ENCODE measurements around the gene CREBL2.
"Not testable (repeated sequence)": the region's sequence is repeated elsewhere in the genome, so short reads cannot be mapped to it uniquely, and the experiment has no call there.

Gene CREBL2

DNA sequence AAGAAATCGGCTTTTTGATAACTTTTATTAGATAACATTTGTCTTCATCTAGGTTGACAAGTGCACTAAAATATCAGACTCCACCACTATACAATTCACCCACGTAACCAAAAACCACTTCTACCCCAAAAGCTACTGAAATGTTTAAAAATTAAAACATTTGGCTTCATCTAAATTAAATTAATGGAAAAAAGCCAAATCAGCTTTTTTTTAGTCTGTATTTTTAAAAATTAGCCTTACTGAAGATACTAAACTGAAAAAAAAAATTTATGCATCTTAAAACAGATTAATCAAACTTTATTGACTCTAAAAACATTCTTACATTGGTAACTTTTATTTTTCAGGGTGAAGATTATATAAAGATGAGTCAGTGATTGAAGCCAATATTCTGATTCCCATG, 30.0 kb downstream of the CREBL2 start:
- no peak for DNase-seq

DNA sequence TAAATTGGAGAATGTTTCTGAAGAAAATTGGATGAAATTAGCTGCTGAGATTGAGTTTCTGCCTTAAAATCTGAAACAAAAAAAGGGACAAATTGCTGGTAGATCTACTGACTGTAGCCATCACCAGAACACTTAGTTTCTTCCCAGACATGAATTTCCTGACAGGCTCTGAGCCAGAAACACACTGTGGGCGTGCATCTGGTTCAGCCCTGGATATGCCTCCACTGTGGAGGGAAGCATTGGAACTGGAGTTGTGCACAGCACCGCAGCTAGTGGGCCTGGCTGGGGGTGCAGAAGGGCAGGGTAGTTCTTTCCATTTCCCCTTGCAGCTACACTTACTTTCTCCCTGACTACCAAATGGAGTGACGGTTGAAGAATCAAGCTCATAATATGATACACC, 31.2 kb downstream of the CREBL2 start:
- DNase-seq = no peak

DNA sequence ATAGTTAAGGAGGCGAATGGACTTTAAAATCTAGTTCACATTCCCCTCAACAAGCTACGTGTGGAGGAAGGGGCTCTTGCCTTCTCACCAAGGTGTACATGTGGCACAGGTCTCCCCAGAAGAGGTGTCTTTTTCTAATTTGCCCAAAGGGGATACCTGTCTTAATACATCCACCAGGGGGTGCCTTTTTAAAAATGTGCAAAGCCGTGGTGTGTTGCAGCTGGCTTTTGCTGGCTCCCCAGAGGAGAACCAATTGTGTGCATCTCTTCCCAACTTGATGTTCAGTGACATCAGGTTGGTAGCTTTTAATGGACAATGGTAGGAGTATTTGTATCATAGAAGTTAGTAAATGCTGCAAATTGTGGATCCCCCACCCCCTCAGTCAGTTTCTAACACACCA, 33.8 kb downstream of the CREBL2 start:
- no peak for DNase-seq

DNA sequence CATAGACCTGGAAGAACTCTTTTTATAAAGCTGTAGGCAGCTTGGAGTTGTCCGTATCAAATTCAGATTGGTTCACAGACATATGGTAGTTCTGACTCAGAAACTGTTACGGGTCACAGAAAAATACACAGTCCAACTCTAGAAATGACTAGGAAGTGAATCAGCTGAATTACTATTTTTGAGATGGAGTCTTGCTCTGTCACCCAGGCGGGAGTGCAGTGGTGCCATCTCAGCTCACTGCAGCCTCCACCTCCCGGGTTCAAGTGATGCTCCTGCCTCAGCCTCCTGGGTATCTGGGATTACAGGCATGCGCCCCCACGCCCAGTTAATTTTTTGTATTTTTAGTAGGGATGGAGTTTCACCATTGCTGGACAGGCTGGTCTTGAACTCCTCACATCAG, 34.3 kb downstream of the CREBL2 start:
- DNase-seq = not testable (repeated sequence)

DNA sequence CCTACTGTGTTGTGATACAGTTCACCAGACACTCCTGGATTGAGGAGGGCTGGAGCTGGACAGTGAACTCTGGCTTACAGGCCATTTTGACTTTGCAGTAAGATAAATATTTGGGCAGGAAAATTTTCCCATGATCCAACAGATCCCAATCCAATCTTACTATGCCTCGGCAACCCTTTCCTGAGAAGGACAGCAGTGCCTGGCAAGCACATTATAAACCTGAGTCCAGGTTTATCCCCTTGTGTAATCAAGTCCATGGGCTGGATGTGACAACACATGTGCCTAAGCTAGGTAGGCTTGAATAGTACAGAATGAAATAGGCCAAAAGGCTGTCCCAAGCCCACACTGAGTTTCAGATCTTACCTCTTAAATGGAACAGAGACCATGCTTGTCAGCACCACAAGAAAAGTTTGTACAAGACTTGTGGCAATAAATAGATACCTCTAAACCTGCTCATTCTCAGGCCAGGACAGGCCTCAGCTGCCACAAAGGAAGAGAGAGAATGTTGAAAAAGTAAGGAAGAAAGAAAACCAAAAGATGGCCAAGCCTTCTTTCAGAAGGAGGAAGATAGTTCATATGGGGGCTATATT, 34.9 kb downstream of the CREBL2 start:
- no peak for DNase-seq

DNA sequence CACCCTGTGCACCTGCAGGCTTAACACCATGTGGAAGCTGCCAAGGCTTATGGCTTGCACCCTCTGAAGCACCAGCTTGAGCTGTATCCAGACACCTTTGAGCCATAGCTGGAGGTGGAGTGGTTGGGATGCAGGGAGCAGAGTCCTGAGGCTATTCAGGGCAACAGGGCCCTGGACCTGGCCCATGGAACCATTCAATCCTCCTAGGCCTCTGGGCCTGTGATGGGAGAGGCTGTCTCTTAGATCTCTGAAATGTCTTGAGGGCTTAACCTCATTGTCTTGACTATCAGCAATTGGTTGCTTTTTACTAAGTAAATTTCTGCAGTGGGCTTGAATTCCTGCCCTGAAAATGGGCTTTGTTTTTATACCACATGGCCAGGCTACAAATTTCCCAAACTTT, 36.6 kb downstream of the CREBL2 start:
- no peak for DNase-seq

DNA sequence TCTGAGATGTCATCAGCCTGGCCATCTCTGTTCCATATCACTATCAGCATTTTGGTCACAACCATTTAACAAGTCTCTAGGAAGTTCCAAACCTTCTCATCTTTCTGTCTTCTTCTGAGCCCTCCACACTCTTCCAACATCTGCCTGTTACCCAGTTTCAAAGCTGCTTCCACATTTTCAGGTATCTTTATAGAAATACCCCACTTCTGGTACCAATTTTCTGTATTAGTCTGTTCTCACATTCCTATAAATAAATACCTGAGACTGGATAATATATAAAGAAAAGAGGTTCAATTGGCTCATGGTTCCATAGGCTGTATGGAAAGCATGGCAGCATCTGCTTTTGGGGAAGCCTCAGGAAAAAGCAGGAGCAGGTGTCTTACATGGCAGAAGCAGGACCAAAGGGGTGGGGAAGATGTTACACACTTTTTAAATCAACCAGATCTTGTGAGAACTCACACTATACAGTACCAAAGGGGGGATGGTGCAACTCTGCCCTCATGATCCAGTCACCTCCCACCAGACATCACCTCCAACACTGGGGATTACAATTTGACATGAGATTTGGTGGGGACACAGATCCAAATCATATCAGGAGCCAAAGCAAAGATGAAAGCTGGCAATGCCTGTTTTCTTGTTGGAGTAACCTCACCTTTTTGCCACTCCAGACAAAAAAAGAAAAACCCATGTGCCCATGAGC, 37.4 kb downstream of the CREBL2 start:
- no peak for DNase-seq

DNA sequence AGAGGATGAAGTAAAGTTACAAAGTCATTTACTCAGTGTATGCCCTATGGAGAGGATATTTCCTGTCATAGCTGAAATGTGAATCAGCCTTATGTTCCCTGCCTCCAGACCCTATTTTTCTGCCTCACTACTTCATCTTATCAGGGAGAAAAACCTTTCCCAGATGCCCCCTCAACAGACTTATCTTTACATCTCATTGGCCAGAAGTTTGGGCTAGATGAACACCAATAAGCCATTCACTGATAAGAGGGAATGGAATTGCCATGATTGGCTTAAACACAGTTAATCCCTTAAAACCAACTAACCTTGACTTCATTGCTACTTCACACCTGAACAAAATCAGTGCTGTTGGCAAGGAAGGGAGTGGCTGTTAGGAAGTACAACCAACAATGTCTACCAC, 40.1 kb downstream of the CREBL2 start:
- DNase-seq = no peak

DNA sequence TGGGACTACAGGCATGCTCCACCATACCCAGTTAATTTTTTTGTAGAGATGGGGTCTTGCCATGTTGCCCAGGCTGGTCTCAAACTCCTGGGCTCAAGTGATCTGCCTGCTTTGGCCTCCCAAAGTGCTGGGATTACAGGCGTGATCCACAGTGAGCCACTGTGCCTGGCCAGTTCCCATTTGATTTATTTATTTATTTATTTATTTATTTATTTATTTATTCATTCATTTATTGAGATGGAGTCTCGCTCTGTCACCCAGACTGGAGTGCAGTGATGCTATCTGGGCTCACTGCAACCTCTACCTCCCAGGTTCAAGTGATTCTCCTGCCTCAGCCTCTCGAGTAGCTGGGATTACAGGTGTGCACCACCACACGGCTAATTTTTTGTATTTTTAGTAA, 41.0 kb downstream of the CREBL2 start:
- DNase-seq = not testable (repeated sequence)

DNA sequence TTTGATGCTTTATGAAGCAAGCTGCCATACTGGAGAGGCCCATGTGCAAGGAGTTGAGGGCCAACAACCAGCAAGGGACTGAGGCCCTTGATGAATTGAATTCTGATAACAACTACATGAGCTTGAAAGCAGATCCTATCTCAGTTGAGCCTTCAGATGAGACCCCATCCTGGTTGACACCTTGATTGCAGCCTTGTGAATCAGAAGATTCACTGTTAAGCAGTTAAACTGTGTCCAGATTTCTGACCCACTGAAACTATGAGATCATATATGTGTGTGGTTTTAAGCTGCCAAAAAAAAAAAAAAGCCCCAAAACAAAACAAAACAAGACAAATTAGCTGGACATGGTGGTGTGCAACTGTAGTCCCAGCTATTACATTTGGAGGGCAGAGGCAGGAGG, 42.2 kb downstream of the CREBL2 start:
- no peak for DNase-seq

DNA sequence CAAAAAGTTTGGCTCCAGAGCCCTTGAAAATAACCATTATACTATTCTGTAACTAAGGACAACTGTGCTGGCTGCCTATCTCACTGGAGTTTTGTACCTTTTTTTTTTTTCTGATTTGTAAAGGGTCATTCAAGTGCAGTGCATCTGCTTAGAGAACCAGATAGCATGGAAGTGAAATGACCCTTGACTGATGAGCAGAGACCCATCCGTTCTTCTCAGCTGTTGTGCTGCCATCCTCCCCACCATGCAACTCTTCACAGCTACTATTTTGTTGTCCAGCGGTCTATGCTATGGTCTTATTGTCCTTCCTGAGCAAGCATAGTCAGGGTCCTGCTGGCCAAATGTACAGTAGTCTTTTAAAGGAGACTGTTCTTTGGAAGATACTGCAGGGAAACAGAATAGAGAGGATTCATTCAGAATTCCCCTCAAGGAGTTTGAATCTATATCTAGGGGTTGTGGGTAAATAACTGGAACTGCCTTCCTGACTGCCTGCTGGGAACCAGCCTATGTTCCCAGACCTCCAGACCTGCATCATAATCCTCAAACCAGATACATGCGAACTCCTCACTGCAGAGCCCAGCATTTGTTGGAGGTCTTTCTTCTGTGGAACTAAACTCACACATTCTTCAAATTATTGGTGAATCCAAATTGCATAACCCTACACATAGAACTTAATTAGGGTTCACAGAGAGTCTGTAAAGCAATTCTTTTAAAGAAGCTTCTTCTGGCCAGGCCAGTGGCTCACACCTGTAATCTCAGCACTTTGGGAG, 43.2 kb downstream of the CREBL2 start:
- no peak for DNase-seq

DNA sequence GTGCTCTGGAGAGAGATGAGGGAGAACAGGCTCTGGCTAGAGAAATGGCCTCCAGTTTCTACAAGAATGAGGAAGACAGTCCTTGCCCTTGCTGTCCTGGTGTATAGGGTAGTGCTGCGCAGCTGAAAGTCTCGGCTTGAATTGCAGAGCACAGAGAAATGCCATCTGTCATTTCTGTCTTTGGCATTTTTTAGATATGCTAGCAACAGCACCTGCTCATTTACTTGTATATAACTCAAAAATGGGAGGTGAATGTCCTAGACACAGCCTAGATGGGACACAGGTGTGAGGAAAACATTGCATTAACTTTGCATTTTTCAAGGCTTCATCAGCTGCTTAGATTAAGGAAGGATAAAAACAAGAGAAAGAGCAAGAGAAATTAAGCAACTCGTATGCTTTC, 48.5 kb downstream of the CREBL2 start:
- DNase-seq = no peak

DNA sequence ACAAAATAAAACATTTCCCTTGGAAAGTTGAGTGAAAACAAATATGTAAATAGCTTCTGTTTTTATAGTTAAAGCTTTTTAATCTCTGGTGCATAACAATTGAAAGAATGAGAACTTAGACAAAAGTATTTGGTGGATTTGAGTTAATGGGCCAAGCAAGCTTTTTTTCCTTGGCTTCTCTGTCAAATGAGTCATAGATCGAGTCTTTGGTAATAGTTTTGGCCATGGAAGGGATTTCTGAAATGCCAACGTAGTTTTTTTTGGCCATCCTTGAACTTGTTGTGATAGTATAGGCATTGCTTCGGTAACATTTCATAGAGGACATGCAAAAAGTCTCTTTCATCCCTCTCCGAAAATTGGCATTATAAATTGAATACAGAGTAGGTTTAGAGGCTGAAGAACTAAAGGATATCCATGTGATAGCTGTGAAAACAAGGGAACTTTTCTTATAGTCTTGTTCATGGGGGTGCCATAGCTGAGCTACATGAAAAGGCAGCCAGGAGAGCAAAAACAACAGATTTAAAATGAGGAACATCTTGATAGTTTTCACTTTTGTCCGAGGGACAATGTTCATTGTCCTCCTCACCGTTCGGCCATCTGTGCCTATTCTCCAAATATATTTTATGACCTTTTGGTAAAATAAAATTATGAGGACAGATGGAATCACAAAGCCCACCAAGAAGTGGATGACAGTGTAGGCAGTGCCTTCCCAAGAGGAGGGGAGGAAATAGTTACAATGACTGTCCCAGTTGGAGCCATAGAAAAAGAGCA, 49.6 kb downstream of the CREBL2 start:
- no peak for DNase-seq

DNA sequence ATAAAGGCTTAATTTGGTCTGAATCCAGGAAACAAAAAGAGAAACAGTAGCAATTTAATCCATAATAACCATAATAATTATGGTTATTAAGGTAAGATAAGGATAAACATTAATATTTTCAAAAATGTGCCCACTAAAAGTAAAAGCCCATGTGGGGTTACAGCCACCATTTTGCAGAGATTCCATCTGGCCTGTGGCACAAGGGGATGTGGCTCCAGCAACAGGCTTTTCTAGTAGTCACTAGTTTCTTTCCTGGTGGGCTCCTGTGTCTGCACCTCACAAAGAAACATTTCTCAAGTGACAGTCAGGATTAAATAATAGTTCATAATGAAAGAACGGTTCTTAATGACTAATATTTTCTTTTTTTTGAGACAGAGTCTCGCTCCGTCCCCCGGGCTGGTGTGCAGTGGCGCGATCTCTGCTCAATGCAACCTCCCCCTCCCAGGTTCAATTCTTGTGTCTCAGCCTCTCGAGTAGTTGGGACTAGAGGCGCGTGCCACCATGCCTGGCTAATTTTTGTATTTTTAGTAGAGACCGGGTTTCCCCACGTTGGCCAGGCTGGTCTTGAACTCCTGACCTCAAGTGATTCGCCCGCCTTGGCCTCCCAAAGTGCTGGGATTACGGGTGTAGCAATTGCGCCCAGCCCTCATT, 52.1 kb downstream of the CREBL2 start:
- no peak for DNase-seq

DNA sequence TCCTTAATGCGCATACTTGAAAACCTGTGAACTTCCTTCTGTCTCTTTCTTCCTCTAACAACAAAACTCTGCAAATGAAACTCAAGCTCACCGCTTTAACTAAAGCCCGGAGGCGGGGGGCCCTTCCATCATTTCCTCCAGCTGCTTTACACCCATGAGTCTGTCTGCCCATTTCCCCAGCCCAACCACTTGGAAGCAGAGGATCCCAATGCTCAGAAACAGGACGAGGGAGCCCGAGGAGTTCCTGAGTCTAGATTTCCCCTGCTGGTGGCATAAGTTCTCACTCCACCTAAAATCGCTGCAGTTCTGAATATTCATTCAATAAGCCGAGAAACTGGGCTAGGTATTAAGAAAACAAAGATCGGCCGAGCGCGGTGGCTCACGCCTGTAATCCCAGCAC, 53.5 kb downstream of the CREBL2 start:
- DNase-seq = no peak

DNA sequence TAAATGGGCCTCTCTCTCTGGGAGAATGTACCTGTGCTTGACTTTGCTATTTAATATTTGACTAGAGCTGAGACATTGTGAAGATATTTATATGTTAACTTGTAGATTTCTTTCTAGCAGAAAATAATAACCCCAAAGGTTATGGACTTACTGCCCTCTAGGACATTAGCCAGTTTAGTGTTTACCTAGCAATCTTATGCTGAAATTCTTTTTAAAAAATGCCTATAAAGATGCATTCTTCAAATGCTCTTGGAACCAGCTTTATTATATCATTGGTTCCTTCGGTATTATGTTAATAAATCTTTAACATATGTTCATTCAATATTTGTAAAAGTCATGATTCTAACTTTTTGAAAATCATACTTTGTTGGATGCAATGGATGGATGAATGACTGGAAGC, 56.3 kb downstream of the CREBL2 start:
- DNase-seq = no peak

DNA sequence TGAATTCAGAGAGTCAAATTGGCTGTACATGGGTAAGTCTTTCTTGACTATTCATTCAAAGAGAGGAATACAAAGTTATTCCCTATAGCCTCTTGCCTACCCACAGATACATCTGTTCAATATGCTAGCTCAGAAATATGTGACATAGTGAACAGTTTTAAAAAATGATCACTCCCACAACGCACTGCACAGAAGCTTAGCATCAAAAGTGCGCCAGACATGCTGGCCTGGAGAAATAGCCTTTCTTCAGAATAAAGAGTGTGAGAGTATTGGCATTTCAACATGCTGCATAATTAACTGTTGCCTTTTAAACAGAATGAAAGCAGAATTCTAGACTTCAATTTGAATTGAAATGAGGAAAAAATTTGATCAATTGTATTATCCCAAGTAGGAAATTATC, 57.3 kb downstream of the CREBL2 start:
- no peak for DNase-seq

DNA sequence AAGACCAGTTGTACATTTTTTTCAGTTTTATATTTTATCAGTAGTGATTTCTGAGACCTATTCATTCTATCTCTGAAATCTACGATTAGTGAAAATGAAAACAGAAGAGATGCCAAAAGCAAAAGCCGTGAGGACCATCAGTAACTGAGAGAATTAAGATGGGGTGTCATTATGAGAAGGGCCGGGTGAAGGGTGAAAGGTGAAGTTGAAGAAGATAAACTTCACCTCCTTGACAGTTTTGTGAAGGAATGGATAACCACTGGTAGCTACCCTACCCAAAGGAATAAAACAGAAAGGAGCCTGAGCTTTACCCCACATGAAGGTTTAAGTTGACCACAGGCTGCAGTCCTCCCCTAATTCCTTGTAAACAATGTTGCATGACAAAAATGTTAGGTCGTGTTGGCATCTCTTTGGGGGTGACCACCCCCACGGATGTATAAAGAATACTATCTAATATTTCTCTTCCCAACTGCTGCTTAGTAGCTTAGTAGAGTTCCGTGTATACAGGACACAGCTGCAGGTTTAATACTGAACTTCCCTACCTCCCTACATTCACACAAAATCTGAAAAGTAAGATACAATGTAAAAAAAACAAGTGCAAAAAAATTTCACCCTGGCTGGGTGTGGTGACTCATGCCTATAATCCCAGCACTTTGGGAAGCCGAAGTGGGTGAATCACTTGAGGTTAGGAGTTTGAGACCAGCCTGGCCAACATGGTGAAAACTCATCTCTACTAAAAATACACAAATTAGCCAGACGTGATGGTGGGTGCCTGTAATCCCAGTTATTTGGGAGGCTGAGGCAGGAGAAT, 60.4 kb downstream of the CREBL2 start:
- no peak for DNase-seq

DNA sequence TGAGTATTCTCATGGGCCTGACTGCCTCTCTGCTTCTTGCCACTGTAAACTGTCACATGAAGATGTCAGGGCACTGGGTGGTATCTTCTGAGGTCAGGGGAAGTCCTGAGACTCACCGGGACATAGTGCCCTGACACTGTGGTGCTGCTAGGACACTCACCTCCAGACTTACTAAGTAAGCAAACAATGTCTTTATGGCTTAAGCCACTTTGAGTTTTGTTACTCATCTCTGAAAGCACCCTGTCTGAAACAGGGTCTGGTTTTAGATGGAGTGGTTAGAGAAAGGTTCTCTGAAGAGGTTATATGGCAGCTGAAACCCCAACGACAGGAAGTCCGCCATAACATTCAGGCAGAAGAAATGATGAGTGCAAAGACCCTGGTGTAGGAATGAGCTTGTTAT, 61.6 kb downstream of the CREBL2 start:
- DNase-seq = no peak

DNA sequence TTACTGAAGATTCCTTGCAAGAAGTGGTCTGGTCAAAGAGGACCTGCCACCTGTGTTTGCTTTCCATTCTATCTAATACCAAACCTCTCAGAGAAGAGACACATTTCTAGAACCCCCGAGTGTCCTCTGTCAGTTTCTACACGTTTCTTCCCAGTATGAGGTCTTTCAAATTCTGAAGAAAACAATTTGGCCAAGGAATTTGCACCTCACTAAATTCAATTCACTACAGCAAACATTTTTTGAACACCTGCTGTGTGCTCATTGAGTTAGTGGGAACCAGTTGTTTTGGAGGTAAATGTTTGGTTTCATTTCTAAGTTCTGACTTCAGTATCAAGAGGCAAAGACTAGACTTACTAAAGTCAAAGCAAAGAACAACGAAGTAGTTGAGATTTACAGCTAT, 64.9 kb downstream of the CREBL2 start:
- no peak for DNase-seq

DNA sequence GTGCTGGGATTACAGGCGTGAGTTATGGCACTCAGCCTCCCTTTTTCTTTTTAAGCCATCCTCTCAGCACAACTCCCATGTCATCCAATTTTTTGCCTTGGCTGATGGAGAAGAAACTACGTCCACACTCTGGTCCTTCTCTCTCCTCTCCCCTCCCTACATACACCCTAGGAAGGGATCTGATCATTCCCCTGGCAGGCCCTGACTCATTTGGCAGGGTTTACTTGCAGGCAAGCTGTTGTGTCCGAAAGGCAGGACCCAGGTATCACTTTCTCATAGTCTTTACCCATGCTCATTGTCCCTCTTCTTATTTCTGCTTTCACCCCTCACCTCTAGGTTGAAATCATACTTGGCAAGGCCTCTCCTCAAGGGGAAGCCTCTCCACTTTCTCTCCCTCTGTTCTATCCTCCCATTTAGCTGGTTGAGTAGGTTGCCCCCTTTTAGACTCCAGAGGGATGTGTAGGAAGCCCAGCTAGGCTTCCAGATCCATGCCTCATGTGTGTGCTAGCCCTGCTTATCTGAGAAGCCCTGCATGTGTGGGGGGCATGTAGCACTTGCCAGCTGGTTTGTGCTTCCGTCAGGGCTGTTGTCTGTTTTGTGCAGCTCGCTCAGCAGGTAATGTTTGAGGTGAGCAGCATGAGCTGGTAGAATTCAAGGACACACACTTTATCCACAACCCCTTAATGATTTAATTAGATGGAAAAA, 69.5 kb downstream of the CREBL2 start:
- no peak for DNase-seq

DNA sequence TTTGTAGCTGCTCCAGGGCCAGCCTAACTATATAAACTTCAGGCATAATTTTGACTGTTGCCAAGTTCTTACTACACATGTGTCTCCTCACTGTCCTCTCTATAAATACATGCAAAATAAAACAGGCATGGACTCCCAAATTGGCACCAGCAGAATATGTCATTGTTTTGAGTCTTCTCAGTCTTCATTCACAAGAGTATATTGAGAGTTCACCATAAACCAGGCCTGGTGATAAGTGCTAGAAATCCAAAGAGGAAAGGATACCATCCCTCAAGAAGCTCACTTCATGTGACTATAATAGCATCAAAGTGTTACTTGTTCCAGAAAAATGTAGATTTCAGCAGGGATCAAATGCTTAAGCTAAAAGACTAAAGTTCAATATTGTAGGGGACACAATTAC, 70.6 kb downstream of the CREBL2 start:
- no peak for DNase-seq
